Ovary (tissue), 9 donors: ENCODE results near the gene GYPC. TPM values are rescaled to one million over a fixed set of nuclear protein-coding genes. Genes with fewer than 3 reads are reported as not detected.
"Not testable (repeated sequence)": the region's sequence is repeated elsewhere in the genome, so short reads cannot be mapped to it uniquely, and the experiment has no call there.

Source experiments
- DNase-seq, 5 donors: peaks; one replicate each; pipeline ENCODE4 v3.0.0-alpha.2; 2019 to 2020
- H3K27ac ChIP-seq, 2 donors: fragments of 200-600 bp; one replicate each; pipeline versions ENCODE4 v1.5.1 to v1.8.0; 2019 to 2022
- H3K27me3 ChIP-seq: fragments of 200-600 bp; one replicate; pipeline ENCODE4 v1.8.0; 2022
- H3K36me3 ChIP-seq: fragments of 200-600 bp; sonication (generic); one replicate; pipeline ENCODE4 v1.5.1; 2019
- H3K4me1 ChIP-seq: one replicate; pipeline ENCODE4 v1.8.1; 2013; ENCODE audit warnings: mild to moderate bottlenecking, moderate library complexity; ENCODE audit not compliant: insufficient read depth
- H3K4me3 ChIP-seq: fragments of 200-600 bp; sonication (generic); one replicate; pipeline ENCODE4 v1.5.1; 2017
- H3K9me3 ChIP-seq, 2 donors: fragments of 200-600 bp in 1 of 2; sonication (generic) in 1 of 2; one replicate each; pipeline versions ENCODE4 v1.5.1 to v1.8.1; 2013 to 2019; ENCODE audit warnings: mild to moderate bottlenecking in 1 of 2, moderate library complexity in 1 of 2
- EP300 ChIP-seq: sonication (generic); formaldehyde crosslinking; IDR thresholded peaks from one replicate; pipeline ENCODE4 v1.6.1; 2017; ENCODE audit warnings: antibody characterized with exemption
- POLR2A ChIP-seq: fragments of 450-650 bp; IDR thresholded peaks from one replicate; pipeline ENCODE4 v1.6.1; 2017; ENCODE audit warnings: antibody characterized with exemption, mild to moderate bottlenecking, moderate library complexity
- WGBS, 3 donors: extraction: QIAGEN DNeasy Blood & Tissue Kit in 1 of 3; methylation state at CpG; one replicate each; pipeline versions ENCODE4 v1.1.5 to v1.1.7; 2013 to 2017; 5-methylcytosine and 5-hydroxymethylcytosine counted together
- intact Hi-C, 4 donors: fragments of 100-400 bp; cut with DNase I; formaldehyde crosslinking; loops; one replicate each; pipeline versions ENCODE4 v1.11.0 to v1.15.1; 2022 to 2023
- polyA plus RNA-seq, 2 donors: library from polyadenylated mRNA; stranded (reverse); fragments of 200-250 nt in 1 of 2; fragments of 350-450 nt in 1 of 2; fragmentation: Illumina TruSeq in 1 of 2; extraction: RNeasy Lipid Tissue Mini Kit (QIAGEN cat#74804) in 1 of 2; gene quantifications; one replicate each; pipeline ENCODE4 v1.2.3, GENCODE V29; 2013 to 2014
- total RNA-seq, 7 donors: library from RNA; depleted of rRNA in 2 of 7; stranded (reverse); fragments of >200 nt in 2 of 7; fragmentation: NEBNext Ultra II Directional in 3 of 7; extraction: Animal tissue kit (Norgen Biotek cat#: 25700) in 3 of 7; gene quantifications; one replicate each; pipeline versions ENCODE4 v1.1.0 to v1.2.4, GENCODE V29; 2016 to 2023
- TF ChIP-seq, protein P1 (sequence below), 3 donors: fragments of 450-650 bp in 2 of 3; fragments of 200-600 bp in 1 of 3; IDR thresholded peaks; one replicate each; pipeline versions ENCODE4 v1.5.1 to v1.8.0; 2016 to 2022; ENCODE audit warnings: antibody characterized with exemption in 3 of 3, mild to moderate bottlenecking in 1 of 3
- donor health status: DM: no; HTN: no; CAD: no; lungs with moderate emphysema.
- donor health status: DM: no; HTN: no; CAD: no.
- donor health status: Bipolar disorder and iron deficiency.
- donor health status: DM: yes; HTN: yes; CAD: no.
- donor health status: DM: no; HTN: no; CAD: no.
- donor health status: DM: yes; HTN: yes; CAD: no.

The GYPC gene
- total and polyA plus RNA-seq, 9 donors = 70.1 to 151 (median 104) TPM

GRCh38 chr2:126707941-126708340, 52.0 kb downstream of the GYPC start:
- Histone ChIP-seq H3K4me1 (peaks cover 1% of the 10 kb centered on the region), H3K36me3 (no peaks in the 10 kb centered on the region), H3K27me3 (no peaks in the 10 kb centered on the region), H3K4me3 (no peak overlapping the region), H3K9me3 (no peaks in the 10 kb centered on the region), H3K27ac (no peak overlapping the region)
- intact Hi-C loops = no loop called here
- TF ChIP-seq EP300 = no peak
- TF ChIP-seq, protein P1, sequence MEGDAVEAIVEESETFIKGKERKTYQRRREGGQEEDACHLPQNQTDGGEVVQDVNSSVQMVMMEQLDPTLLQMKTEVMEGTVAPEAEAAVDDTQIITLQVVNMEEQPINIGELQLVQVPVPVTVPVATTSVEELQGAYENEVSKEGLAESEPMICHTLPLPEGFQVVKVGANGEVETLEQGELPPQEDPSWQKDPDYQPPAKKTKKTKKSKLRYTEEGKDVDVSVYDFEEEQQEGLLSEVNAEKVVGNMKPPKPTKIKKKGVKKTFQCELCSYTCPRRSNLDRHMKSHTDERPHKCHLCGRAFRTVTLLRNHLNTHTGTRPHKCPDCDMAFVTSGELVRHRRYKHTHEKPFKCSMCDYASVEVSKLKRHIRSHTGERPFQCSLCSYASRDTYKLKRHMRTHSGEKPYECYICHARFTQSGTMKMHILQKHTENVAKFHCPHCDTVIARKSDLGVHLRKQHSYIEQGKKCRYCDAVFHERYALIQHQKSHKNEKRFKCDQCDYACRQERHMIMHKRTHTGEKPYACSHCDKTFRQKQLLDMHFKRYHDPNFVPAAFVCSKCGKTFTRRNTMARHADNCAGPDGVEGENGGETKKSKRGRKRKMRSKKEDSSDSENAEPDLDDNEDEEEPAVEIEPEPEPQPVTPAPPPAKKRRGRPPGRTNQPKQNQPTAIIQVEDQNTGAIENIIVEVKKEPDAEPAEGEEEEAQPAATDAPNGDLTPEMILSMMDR (IDR thresholded peaks at IDR 0.05) = no peak
- no peak for TF ChIP-seq POLR2A
- DNase-seq = no peak
- WGBS, 3 donors = 81 to 87% (median 87%) methylated on average over 4 of the region's 4 CpGs

- H3K27me3 ChIP-seq = no peaks in the 10 kb centered on the region
- H3K27ac ChIP-seq = no peak overlapping the region
- H3K4me3 ChIP-seq = no peak overlapping the region
- 91 to 92% (median 91%) methylated on average over 6 of the region's 6 CpGs for WGBS, 3 donors
- no peak for DNase-seq
- intact Hi-C loops = no loop called here
- TF ChIP-seq, protein P1 (IDR thresholded peaks at IDR 0.05) = no peak
- TF ChIP-seq POLR2A (no peak), EP300 (no peak)
- H3K36me3 ChIP-seq = no peaks in the 10 kb centered on the region
- H3K9me3 ChIP-seq = no peaks in the 10 kb centered on the region
- H3K4me1 ChIP-seq = no peaks in the 10 kb centered on the region
These were observed 58.4 kb downstream of the GYPC start for GRCh38 chr2:126714191-126714965.

- H3K9me3 ChIP-seq = no peaks in the 10 kb centered on the region
- no peaks in the 10 kb centered on the region for H3K4me1 ChIP-seq
- DNase-seq = no peak
- no peak overlapping the region for H3K27ac ChIP-seq
- H3K36me3 ChIP-seq = no peaks in the 10 kb centered on the region
- TF ChIP-seq POLR2A (no peak), EP300 (no peak)
- TF ChIP-seq, protein P1 (IDR thresholded peaks at IDR 0.05) = no peak
- no peak overlapping the region for H3K4me3 ChIP-seq
- H3K27me3 ChIP-seq = no peaks in the 10 kb centered on the region
- intact Hi-C loops = no loop called here
- WGBS, 3 donors = 92 to 94% (median 93%) methylated on average over 3 of the region's 3 CpGs
These were observed 59.2 kb downstream of the GYPC start for GRCh38 chr2:126715111-126715510.

GRCh38 chr2:126715576-126716406, 59.8 kb downstream of the GYPC start:
- no peak for DNase-seq
- TF ChIP-seq POLR2A = no peak
- intact Hi-C loops = no loop called here
- Histone ChIP-seq H3K27ac (no peak overlapping the region), H3K4me1 (no peaks in the 10 kb centered on the region), H3K4me3 (no peak overlapping the region), H3K9me3 (no peaks in the 10 kb centered on the region), H3K36me3 (no peaks in the 10 kb centered on the region), H3K27me3 (no peaks in the 10 kb centered on the region)
- WGBS, 3 donors = 69 to 88% (median 77%) methylated on average over 5 of the region's 5 CpGs

GRCh38 chr2:126717277-126717676, 61.3 kb downstream of the GYPC start:
- DNase-seq, H3K36me3 ChIP-seq, intact Hi-C loops, H3K4me1 ChIP-seq, H3K4me3 ChIP-seq, H3K27me3 ChIP-seq, H3K27ac ChIP-seq, H3K9me3 ChIP-seq: not testable (repeated sequence)
- WGBS, 3 donors = 94 to 97% (median 96%) methylated on average over 10 of the region's 10 CpGs
